ENCODE results near the gene MEAK7.
A peak's percentile ranks its signal among the peaks of the same experiment; 100 is the strongest.

The MEAK7 gene

GRCh38 chr16:84486551-84487235, 17.8 kb downstream of the MEAK7 start:
- no peak for DNase-seq (ENCODE audit: low spot score)

- DNase-seq (ENCODE audit: low spot score), result no peak
Measured at GRCh38 chr16:84486126-84486525, 18.3 kb downstream of the MEAK7 start.

GRCh38 chr16:84485255-84486010, 19.0 kb downstream of the MEAK7 start:
- no peak for DNase-seq (ENCODE audit: low spot score)

- DNase-seq (ENCODE audit: low spot score), result peak; percentile 61
Measured at GRCh38 chr16:84484579-84485254, 19.7 kb downstream of the MEAK7 start.

GRCh38 chr16:84483882-84484565, 20.4 kb downstream of the MEAK7 start:
- DNase-seq (ENCODE audit: low spot score), result no peak

- no peak for DNase-seq (ENCODE audit: low spot score)
Measured at GRCh38 chr16:84482951-84483881, 21.2 kb downstream of the MEAK7 start.

GRCh38 chr16:84482001-84482891, 22.2 kb downstream of the MEAK7 start:
- no peak for DNase-seq (ENCODE audit: low spot score)

GRCh38 chr16:84481051-84481735, 23.3 kb downstream of the MEAK7 start:
- DNase-seq (ENCODE audit: low spot score), result no peak

- no peak for DNase-seq (ENCODE audit: low spot score)
Measured at GRCh38 chr16:84479716-84480450, 24.6 kb downstream of the MEAK7 start.

- no peak for DNase-seq (ENCODE audit: low spot score)
Measured at GRCh38 chr16:84478172-84478947, 26.1 kb downstream of the MEAK7 start.

- DNase-seq (ENCODE audit: low spot score), result no peak
Measured at GRCh38 chr16:84477661-84478060, 26.8 kb downstream of the MEAK7 start.

- no peak for DNase-seq (ENCODE audit: low spot score)
Measured at GRCh38 chr16:84476401-84476800, 28.1 kb downstream of the MEAK7 start.

- no peak for DNase-seq (ENCODE audit: low spot score)
Measured at GRCh38 chr16:84475643-84476240, 28.7 kb downstream of the MEAK7 start.

- no peak for DNase-seq (ENCODE audit: low spot score)
Measured at GRCh38 chr16:84471966-84472365, 32.5 kb downstream of the MEAK7 start.

GRCh38 chr16:84471316-84471715, 33.1 kb downstream of the MEAK7 start:
- DNase-seq (ENCODE audit: low spot score), result no peak

- DNase-seq (ENCODE audit: low spot score), result no peak
Measured at GRCh38 chr16:84467709-84468108, 36.8 kb downstream of the MEAK7 start.

GRCh38 chr16:84467256-84467655, 37.2 kb downstream of the MEAK7 start:
- DNase-seq (ENCODE audit: low spot score), result no peak

- DNase-seq (ENCODE audit: low spot score), result no peak
Measured at GRCh38 chr16:84466692-84467091, 37.8 kb downstream of the MEAK7 start.
